HG03060 (cell line): ENCODE measurements around the gene FANCI.

Source experiments
- ATAC-seq: cut with Tn5 transposase; IDR thresholded peaks from one replicate; pipeline ENCODE4 v1.9.1; 2021; ENCODE audit warnings: low read depth, moderate number of reproducible peaks; ENCODE audit not compliant: unreplicated experiment

Gene FANCI

DNA sequence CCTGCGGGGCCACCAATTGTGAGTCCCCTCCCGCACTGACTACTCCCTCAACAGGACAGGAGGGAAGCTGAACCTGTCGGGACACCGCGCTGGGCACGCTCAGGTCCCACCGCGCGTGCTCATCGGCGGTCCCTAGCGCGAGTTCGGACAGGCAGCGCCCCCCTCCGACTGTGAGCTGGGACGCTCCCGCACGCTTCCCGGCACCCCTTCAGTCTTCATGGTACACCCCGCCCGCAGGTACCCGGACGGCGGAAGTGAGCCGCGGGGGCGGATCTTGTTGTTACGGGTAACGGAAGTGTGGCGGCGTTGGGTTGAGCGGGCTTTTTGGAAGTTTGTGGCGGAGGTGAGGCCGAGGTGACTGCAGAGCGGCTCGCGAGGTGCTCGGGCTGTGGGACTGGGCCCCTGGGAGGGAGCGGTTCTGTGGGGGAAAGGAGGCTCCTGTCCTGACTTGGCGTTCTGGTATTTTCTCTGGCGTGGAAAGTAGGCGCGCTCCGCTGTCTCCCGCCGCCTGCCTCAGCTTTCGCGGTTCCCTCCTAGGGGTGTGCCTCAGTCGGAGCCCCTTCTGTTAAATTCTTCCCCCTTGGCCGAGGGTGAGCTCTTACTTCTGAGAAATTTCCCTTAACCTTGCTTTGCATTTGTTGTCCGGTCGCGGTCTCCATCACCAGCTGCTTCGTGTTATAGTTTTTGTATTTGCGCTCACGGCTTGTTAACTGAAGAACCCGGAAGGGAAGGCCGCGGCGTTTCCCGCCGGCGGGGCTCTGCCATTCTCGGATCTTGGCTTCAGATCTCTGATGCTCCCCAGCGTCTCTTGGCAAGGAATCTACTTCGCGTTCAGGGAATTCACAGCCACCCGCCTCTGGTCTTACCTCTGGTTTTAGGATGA lies at the start of gene FANCI:
FANCI (plus strand) TSS at position 289 of the 883 bp plus-strand sequence. CDS start 3,669 bp downstream, outside the sequence.
- ATAC-seq = peak; percentile 70

DNA sequence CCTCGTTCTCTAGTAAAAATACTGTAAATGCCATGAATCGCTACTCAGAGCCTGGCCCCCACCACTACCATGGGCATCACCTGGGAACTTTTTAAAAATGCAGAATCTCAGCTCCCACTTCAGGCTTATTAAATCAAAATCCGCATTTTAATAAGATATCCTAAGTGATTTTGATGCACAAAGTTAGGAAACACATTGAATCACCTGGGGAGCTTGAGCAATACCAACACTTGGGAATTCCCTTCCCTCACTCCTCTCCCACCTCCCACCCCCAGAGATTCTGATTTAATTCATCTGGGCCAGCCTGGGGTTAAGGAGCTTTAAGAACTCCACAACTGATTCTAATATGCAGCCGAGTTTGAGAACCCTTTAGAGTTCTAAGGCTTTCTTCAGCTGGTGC lies 49.2 kb upstream of the FANCI start:
- ATAC-seq = no peak

DNA sequence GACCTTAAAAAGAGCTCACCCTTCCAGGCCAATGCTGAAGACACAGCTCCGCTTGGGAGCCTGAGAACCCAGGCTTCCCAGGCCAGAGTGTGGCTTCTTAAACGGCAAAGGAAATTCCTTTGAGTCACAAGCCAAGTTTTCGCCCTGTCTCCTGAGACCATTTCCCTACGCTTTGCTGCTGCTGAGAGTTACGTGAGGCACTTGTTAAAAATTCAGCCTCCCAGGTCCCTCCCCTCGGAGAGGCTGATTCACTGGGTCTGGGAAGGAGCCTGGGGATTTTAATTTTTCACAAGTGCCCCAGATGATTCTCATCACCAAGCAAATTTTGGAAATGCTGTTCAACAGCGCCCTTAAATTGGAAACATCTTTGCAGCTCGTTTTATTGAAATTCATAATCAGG lies 47.9 kb upstream of the FANCI start:
- no peak for ATAC-seq

DNA sequence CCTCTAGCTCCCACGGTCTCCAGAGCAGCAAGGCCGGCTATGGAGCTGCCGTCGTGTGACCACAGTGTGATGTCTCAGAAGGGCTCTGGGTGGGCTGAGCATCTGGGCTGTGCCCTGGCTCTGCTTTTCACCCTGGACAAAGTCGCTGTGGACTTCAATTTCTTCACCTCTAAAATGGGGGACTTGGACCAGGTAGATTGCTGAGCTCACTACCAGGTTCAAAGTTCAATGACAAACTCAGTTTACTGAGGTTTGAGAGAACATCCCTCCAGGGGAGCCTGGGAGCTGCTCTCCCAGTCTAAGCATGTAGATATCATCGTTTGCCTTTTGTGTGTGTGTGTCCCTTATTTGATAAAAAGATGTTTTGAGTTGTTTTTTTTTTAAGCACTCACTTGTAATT lies 47.5 kb upstream of the FANCI start:
- ATAC-seq = no peak

DNA sequence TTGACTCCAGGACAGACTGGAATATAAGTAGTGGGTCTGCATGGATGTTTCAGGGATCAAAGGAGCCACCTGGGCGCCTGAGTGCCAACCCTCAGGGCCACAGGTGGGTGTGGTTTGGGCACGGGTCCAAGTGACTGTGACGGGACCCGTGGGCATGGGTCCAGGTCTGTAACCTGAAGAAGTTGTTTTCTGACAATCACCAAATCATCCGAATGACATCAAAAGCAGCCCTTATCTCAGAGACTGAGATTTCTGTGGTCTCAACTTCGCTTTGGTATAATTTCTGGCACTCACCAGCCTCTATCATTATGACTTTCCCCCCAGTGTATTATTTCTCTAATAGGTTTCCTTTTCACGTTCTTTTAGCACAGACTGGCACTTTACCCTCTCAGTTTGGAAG lies 46.8 kb upstream of the FANCI start:
- ATAC-seq = no peak

DNA sequence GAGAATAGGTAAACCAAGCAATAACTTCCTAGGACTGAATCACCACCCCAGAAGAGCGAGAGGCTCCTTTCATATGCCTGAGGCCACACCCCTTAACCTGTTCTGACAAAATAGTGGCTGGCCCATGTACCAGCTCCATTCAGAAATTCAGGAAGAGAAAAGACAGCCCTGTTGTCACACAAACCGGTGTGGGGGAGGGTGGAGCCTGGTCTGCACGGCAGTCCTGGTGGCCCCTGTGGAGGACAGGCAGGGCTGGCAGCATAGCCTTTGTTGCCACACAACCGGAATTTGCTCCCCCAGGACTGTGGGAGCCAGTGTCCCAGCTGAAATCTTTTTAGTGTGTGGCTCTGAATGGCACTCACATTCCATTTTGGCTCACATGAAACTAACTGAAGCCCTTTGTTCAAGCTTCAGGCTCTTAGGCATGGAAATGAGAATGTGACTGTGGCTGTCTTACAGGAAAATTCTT lies 46.2 kb upstream of the FANCI start:
- ATAC-seq = no peak

DNA sequence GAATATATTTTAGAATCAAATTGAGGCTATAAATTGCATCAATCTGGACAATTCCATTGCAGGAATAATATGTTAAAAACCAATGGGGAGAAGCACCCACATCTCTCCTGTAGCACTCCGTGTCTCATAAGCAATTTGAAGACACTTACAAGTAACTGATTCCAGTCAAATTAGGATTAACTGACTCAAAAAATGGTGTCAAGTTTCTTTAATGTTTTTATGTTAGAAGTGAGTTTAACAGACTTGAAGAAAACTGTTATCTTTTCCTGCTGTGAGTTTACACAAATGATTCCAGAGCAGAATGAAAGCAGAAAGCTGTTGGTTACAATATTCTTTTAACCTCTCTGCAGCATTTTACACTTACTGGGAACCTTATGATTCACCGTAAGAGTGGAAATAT lies 45.6 kb upstream of the FANCI start:
- ATAC-seq = no peak

DNA sequence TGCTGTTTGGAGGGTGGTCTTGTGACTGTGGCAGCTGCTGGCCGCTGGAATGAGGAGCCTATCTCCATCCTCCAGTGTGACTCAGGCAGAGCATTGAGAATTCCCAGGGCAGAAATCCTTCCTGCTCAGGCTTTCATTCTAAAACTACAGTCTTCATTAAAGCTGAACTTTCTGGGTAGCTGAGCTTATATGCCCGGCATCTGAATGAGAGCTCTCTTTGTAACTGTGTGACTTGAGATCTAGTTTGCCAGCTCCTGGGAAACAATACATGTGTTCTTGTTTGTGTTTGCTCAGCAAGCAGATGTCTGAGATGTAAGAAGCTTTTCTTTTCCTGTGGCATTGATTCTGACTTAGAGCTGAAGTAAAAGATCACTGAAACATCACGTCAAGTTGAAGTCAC lies 44.8 kb upstream of the FANCI start:
- ATAC-seq = no peak

DNA sequence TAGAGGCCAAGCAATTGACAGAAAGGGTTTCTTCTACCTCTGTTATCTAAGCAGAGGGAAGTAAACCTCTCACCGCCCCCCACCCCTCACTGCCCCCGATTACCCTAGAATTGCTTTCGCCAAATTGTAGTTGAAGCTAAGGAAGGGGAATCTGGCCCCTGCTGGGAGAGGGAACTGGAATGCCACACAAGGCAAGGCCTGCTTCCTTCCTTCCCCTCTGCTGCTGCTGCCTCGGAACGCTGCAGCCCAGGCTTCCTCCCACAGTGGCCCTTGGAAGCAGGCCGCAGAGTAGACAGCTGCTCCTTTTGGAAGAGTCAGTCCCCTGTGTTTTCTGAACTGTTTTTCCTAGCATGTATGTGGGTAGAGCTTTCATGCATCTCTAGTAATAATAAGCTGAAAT lies 44.0 kb upstream of the FANCI start:
- ATAC-seq = no peak

DNA sequence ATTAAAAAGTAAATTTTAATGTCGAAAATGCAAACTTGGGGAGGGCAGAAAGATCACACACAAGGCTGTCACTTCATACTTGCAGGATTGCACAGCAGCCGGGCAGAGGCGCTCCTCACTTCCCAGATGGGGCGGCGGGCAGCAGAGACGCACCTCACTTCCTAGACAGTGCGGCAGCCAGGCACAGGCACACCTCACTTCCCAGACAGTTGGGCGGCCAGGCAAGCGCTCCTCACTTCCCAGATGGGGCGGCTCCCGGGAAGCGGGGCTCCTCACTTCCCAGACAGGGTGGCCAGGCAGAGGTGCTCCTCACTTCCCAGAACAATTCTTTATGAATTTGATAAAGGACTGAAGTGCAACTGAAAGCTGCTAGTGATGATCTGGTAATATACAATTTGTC lies 43.6 kb upstream of the FANCI start:
- ATAC-seq = no peak

DNA sequence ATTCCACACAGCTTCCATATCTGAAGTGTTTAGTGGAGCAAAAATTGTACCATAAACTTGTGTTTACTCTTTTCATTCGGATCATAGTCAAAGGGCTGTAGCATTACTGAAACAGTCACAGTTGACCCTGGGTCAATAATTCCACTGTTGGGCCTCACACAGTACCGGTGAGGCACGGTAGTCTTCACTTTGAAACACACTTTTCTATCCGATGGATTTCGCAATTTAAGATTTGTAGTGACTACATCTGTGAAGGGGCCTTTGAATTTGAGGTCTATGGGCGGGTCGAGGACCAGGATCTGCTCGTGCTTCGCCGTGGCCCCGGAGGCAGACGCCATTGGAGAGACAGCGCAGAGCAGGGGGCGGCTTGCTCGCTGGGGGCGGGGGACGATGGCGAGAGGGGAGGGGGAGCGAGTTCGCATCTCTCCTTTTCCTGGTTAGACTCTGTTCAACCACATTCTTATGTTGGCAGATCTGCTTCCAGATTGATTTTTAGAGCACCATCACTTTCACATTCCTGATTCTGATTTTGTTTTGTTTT lies 42.2 kb upstream of the FANCI start:
- ATAC-seq = no peak

DNA sequence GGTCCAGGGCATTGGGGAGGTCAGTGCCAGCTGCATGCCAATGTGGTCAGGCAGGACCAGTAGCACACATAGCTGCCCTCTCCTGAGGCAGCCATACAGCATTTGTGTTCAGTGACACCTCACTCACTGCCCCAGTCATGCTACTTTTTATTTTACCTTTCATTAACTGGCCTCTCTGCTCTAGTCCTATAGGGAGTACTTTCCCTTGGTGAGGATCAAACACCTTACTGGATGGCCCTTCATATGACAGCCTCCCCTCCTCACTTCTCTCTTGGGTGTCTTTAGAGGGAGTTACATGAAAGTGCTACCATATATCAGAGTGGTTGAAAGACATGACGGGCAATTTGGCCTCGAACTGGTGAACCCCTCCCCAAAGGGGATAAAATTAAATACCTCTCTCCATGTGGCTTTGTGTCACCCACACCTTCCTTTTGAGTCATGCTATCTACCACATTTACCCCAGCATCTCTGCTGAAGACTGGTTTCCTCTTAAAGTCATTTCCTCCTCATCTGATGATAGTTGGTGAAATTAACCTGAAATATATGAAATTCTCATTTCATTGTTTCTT lies 40.0 kb upstream of the FANCI start:
- ATAC-seq = no peak

DNA sequence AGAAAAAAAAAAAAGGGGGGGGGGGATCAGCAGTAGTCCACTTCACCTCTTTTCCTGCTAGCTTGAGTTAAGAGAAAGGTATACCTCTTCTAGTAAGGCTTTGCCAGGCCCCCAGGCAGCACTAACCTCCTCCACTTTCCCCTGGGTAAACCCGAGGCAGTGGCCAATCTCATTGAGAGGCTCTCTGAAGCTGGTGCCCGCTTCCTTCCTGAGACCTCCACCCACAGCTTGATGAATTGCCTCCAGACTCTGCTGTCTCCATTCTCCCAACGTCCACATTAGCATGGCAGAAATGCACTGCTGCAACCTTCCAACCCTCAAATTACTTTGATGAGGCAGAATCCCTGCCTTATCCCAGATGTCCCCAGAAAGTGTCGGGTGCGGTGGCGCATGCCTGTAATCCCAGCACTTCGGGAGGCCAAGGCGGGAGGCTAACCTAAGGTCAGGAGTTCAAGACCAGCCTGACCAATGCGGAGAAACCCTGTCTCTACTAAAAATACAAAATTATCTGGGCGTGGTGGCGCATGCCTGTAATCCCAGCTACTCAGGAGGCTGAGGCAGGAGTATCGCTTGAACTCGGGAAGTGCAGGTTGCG lies 37.7 kb upstream of the FANCI start:
- no peak for ATAC-seq

DNA sequence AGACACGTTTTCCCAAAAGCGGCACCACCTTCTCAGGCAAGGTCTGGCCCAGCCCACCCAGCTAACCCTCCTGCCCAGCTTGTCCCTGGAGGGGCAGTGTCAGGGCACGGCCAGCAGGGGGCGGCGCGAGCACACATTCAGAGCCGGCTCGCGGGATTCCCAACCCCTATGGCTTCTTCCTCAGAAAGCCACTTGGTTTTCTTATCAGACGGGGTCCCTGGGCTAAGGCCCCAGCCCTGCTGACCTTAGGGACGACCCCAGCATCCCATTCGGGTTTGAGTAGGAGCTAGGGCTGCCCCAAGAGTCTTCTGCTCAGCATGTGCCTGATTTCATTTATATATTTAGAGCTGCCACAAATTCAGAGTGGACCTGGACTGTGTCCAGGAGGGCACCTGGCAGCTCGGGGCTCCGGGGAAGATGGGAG lies 36.9 kb upstream of the FANCI start:
- ATAC-seq = no peak

DNA sequence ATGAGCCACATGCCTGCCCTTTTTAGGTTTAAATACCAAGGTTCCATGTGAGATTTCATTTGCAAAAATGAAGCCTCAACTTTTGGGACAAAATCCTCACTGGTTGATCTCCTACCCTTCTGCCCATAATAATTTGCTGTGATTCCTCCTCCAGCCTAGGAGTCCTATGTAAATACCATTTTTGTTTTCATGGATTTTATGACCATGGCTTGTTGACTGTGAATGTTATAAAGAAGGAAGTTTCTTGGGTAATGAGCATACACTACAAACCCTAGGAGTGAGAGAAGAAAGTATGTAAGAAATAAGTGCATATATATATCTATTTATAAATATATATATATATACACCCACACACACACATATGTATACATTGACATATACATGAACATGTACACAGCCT lies 35.5 kb upstream of the FANCI start:
- ATAC-seq = no peak

DNA sequence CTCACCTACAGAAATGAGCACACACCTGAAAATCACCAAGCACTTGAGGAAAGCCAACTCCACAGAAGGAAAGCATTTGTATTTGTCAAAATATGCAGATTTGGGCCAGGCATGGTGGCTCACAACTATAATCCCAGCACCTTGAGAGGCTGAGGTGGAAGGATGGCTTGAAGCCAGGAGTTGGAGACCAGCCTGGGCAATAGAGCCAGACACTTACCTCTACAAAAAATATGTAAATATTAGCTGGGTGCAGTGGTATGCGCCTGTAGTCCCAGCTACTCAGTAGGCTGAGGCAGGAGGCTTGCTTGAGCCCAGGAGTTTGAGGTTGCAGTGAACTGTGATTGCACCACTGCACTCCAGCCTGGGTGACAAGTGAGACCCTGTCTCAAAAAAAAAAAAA lies 34.7 kb upstream of the FANCI start:
- no peak for ATAC-seq

DNA sequence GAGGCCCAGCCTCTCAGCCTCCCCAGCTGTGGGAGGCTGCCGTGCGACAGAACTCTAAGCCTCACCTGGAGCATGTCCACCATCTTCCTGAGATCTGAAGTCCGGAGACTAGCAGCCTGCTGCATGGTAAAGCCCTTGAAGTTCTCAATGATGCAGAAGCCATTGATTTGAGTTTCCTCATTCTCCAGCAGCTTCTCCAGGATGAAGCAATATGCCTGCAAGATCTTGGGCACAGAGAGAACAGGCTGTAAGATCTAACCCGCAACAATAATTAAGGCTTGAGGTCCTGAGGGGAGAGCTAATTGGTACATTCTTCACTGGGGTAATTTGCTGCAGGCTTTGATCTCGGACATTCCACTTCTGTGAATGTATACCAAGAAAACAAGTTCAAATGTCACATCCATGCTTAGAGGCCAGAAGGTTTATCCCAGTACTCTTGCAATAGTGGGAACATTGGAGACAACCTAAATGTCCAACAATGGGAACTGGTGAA lies 32.1 kb upstream of the FANCI start:
- no peak for ATAC-seq

DNA sequence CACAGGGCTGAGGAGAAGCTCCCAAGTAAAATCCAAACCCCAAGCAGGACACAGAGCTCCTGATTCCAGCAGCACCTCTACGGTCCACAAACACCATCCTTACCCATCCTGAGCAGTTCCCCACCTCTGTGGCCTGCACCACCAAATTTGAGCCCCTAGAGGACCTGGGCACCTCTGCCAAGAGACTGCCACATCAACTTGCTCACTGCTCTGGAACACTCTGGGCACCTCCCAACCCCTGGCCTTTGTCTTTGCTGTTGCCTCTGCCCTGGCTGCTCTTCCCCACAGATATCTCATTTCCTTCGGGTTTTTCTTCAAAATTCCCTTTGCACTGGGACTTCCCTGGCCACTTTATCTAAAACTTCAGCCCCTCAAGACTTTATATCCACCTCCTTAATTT lies 28.2 kb upstream of the FANCI start:
- ATAC-seq = no peak

DNA sequence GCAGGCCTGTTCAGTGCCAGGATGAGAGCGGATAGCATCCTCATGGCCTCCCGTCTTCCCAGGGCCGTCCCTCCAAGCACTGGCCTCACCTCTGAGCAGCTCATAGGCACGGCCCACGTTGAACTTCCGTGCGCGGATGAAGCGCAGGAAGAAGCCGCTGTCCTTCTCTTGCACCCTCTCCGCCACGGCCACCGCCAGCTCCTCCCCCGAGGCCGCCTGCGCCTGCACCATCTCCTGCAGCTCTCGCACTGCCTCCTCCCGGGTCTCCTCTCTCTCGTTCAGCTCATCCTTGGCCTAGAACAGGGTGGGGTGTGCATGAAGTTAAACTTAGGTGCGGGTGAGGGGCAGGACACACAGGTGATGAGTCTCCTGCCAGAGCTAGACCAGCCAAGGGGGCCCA lies 26.7 kb upstream of the FANCI start:
- ATAC-seq = no peak

DNA sequence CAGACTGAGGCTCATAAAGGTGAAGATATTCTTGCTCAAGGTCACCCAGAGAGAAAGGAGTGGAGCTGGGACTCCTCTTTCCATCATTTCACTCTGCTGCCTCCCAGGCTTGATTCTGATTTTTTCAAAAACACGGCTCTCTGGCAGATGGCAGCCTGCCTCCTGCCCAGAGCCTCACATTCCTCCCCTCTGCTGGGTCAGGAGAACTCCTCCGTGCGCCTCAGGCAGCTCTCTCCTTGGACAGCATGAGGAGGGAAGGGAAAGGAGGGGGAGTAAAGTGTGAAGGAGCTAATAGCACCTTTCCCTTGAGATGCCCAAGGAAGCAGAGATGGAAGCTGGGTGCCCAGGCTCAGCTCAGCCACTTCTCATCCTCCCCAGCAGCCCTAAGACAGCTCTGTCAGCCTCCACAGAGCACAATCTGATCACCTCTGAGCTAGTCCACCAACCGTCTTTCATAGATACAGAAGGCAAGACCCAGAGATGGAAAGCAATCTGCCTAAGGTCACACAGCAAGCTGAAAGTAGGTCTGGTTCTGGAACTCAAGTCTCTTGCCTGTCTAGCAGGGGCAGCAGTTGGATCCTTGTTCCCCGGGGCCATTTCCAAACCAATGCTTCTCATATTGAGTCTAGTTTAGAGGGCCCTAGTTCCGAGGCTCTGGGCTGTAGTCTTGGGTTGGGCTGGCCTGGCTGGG lies 25.9 kb upstream of the FANCI start:
- no peak for ATAC-seq

DNA sequence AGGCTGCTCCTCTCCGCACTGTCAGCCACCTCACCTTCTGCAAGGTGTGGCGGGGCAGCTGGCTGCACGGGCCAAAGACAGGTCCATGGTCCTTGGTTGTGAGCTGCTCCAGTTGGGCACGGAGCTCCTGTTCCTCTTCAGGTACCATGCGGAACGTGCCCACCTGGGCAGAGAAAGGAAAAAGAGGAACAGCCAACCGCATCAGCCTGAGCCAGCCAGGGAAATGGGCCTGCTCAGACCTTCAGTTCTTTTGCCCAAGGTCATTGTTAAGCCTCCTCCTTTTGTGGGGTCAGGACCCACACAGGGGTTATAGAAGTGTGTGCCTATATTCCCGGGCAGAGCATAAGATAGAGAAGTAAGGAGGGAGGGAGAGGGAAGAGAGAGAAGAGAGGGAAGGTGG lies 25.2 kb upstream of the FANCI start:
- ATAC-seq = no peak
